HEK293T (cell line): Measurements from ENCODE around the gene APPBP2.

Source experiments
- ARNT ChIP-seq: fragments of 450-650 bp; IDR thresholded peaks from 2 replicates; pipeline ENCODE4 v1.6.1; 2017; ENCODE audit warnings: mild to moderate bottlenecking
- BHLHE40 ChIP-seq: fragments of 450-650 bp; IDR thresholded peaks from 2 replicates; pipeline ENCODE4 v1.6.1; 2016; ENCODE audit warnings: mild to moderate bottlenecking, moderate library complexity, borderline replicate concordance
- ELF4 ChIP-seq: fragments of 450-650 bp; IDR thresholded peaks from 2 replicates; pipeline ENCODE4 v1.6.1; 2017; ENCODE audit warnings: antibody characterized with exemption
- FOXA1 ChIP-seq: fragments of 450-650 bp; IDR thresholded peaks from 2 replicates; pipeline ENCODE4 v1.6.1; 2016; ENCODE audit warnings: mild to moderate bottlenecking
- FOXK2 ChIP-seq: fragments of 450-650 bp; IDR thresholded peaks from 2 replicates; pipeline ENCODE4 v1.6.1; 2016; ENCODE audit warnings: mild to moderate bottlenecking
- FOXM1 ChIP-seq: fragments of 450-650 bp; IDR thresholded peaks from 2 replicates; pipeline ENCODE4 v1.6.1; 2017; ENCODE audit warnings: mild to moderate bottlenecking, borderline replicate concordance
- HDGF ChIP-seq: fragments of 450-650 bp; IDR thresholded peaks from 2 replicates; pipeline ENCODE4 v1.6.1; 2017; ENCODE audit warnings: antibody characterized with exemption, borderline replicate concordance
- L3MBTL2 ChIP-seq: fragments of 450-650 bp; conservative IDR thresholded peaks from 2 replicates; pipeline ENCODE4 v1.6.1; 2016; ENCODE audit warnings: mild to moderate bottlenecking
- PKNOX1 ChIP-seq: fragments of 450-650 bp; IDR thresholded peaks from 2 replicates; pipeline ENCODE4 v1.6.1; 2016
- SP1 ChIP-seq: fragments of 450-650 bp; IDR thresholded peaks from 2 replicates; pipeline ENCODE4 v1.6.1; 2017
- SUZ12 ChIP-seq: fragments of 450-650 bp; IDR thresholded peaks from 2 replicates; pipeline ENCODE4 v1.6.1; 2016; ENCODE audit warnings: mild to moderate bottlenecking
- TARDBP ChIP-seq: fragments of 450-650 bp; IDR thresholded peaks from 2 replicates; pipeline ENCODE4 v1.6.1; 2016
- ZNF384 ChIP-seq: fragments of 450-650 bp; IDR thresholded peaks from 2 replicates; pipeline ENCODE4 v1.6.1; 2016

GRCh38 chr17:60439501-60439900, 86.5 kb downstream of the APPBP2 start:
- TF ChIP-seq L3MBTL2 = no peak
- TF ChIP-seq FOXA1 = no peak
- TF ChIP-seq ARNT = no peak
- TF ChIP-seq TARDBP = no peak
- no peak for TF ChIP-seq ZNF384
- no peak for TF ChIP-seq SP1
- TF ChIP-seq FOXM1 = no peak
- TF ChIP-seq ELF4 = no peak
- TF ChIP-seq SUZ12 = no peak
- no peak for TF ChIP-seq PKNOX1
- TF ChIP-seq HDGF = no peak
- TF ChIP-seq FOXK2 = no peak
- no peak for TF ChIP-seq BHLHE40
